Muscle of leg (tissue), 9 donors: ENCODE results near the gene MYRF. TPM values are rescaled to one million over a fixed set of nuclear protein-coding genes. Genes with fewer than 3 reads are reported as not detected.

Source experiments
- polyA plus RNA-seq, 8 donors: library from polyadenylated mRNA; unstranded; fragments of 120-200 nt; gene quantifications; one replicate each; pipeline versions ENCODE4 v1.2.1 to v1.2.3, GENCODE V29; 2013; ENCODE audit warnings: inconsistent platforms in 1 of 8, low replicate concordance in 1 of 8; ENCODE audit not compliant: insufficient read length in 8 of 8, insufficient read depth in 1 of 8
- total RNA-seq: library from RNA; stranded (reverse); fragments of 120-200 nt; gene quantifications from one replicate; pipeline ENCODE4 v1.2.4, GENCODE V29; 2013

MYRF gene
- total and polyA plus RNA-seq, 9 donors = 0.49 to 3.3 (median 1.3) TPM

Other genes with a start within 250 kb of the MYRF start
- 0.13 TPM for gene LRRC10B, start 243.9 kb upstream of the MYRF start, total RNA-seq
- gene LRRC10B, start 243.9 kb upstream of the MYRF start, polyA plus RNA-seq = under 1 TPM in 7 of 8 donors, not detected in 1; 0.08 to 0.52 (median 0.18) TPM
- gene SYT7, start 171.6 kb upstream of the MYRF start, total RNA-seq = 0.93 TPM
- 1 to 10 TPM; 2.1 to 2.8 (median 2.4) TPM for gene SYT7, start 171.6 kb upstream of the MYRF start, polyA plus RNA-seq
- gene DAGLA, start 72.2 kb upstream of the MYRF start, total RNA-seq = 2.0 TPM
- gene DAGLA, start 72.2 kb upstream of the MYRF start, polyA plus RNA-seq = 1 to 10 TPM; 4.3 to 6.4 (median 5.0) TPM
- gene TMEM258, start 40.0 kb downstream of the MYRF start, total RNA-seq = 152 TPM
- 100 to 1,000 TPM; 124 to 196 (median 137) TPM for gene TMEM258, start 40.0 kb downstream of the MYRF start, polyA plus RNA-seq
- 14.7 TPM for gene FEN1, start 40.3 kb downstream of the MYRF start, total RNA-seq
- 10 to 100 TPM; 14.8 to 21.3 (median 19.6) TPM for gene FEN1, start 40.3 kb downstream of the MYRF start, polyA plus RNA-seq
- gene FADS1, start 64.4 kb downstream of the MYRF start, total RNA-seq = 18.8 TPM
- gene FADS1, start 64.4 kb downstream of the MYRF start, polyA plus RNA-seq = 10 to 100 TPM; 17.5 to 33.4 (median 21.2) TPM
- gene FADS2, start 75.7 kb downstream of the MYRF start, total RNA-seq = 46.1 TPM
- gene FADS2, start 75.7 kb downstream of the MYRF start, polyA plus RNA-seq = 100 to 1,000 TPM in 4 of 8 donors, 10 to 100 TPM in 4; 70.3 to 130 (median 96.1) TPM
- gene FADS3, start 138.9 kb downstream of the MYRF start, total RNA-seq = 32.0 TPM
- gene FADS3, start 138.9 kb downstream of the MYRF start, polyA plus RNA-seq = 10 to 100 TPM; 30.5 to 43.7 (median 39.6) TPM
- gene RAB3IL1, start 164.9 kb downstream of the MYRF start, total RNA-seq = 17.3 TPM
- 10 to 100 TPM; 26.6 to 38.6 (median 35.5) TPM for gene RAB3IL1, start 164.9 kb downstream of the MYRF start, polyA plus RNA-seq
- 1.6 TPM for gene BEST1, start 197.7 kb downstream of the MYRF start, total RNA-seq
- gene BEST1, start 197.7 kb downstream of the MYRF start, polyA plus RNA-seq = 1 to 10 TPM; 3.2 to 4.2 (median 3.9) TPM
- gene FTH1, start 215.0 kb downstream of the MYRF start, total RNA-seq = 445 TPM
- 1,000 to 10,000 TPM; 1,255 to 1,613 (median 1,403) TPM for gene FTH1, start 215.0 kb downstream of the MYRF start, polyA plus RNA-seq